Measurements from ENCODE around the gene SCYL2. TPM values are rescaled to one million over a fixed set of nuclear protein-coding genes. Genes with fewer than 3 reads are reported as not detected.
"Not testable (repeated sequence)": the region's sequence is repeated elsewhere in the genome, so short reads cannot be mapped to it uniquely, and the experiment has no call there.

SCYL2 gene
- total RNA-seq, 1 experiment from 2014 or later, result 35.8 TPM

DNA sequence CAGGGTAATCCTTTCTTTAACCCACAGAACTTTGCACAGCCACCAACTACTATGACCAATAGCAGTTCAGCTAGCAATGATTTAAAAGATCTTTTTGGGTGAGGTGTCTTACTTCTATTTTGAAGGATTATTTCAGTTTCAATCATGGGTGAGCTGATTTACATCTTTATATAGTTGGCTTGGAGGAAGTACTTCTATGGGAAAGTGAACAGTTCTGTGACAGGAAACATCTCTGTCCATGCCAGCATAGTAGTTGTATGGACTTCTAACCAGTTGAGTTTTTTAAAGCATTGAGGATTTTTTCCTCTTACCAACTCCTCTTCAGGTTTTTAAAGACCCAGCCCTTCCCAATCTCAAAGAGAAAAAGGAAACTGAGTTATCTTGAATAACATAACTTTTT lies 72.1 kb downstream of the SCYL2 start:
- Histone ChIP-seq H3K4me1 (ENCODE audit: insufficient read depth, low read length) (no peaks in the 10 kb centered on the region), H3K9me3 (ENCODE audit: low read length) (no peaks in the 10 kb centered on the region), H3F3A (ENCODE audit: low read length, unreplicated experiment) (no peaks in the 10 kb centered on the region), H3K79me2 (ENCODE audit: low read length) (no peaks in the 10 kb centered on the region), H3K4me2 (ENCODE audit: low read length) (no peak overlapping the region), H3K27ac (ENCODE audit: low read length) (no peak overlapping the region), H3K9ac (ENCODE audit: low read length) (no peak overlapping the region), H3K27me3 (ENCODE audit: low read length) (no peaks in the 10 kb centered on the region), H4K20me1 (ENCODE audit: low read length) (no peaks in the 10 kb centered on the region), H3K4me3 (ENCODE audit: low read length) (no peak overlapping the region), H3K9me2 (replicated peaks; ENCODE audit: low read length) (no peaks in the 10 kb centered on the region), H2AFZ (ENCODE audit: low read length) (no peak overlapping the region), H3K36me3 (ENCODE audit: low read depth, low read length) (peaks cover 5% of the 10 kb centered on the region; the same call in 1 of the 2 replicates)
- intact Hi-C loops (cut with micrococcal nuclease), result no loop called here
- DNase-seq (no peak), ATAC-seq (no peak)
- no TSS peak for BruUV-seq (replicated peaks)
- POLR2A ChIA-PET (ENCODE audit: unreplicated experiment), result no interaction called here
- TF ChIP-seq, protein P1, sequence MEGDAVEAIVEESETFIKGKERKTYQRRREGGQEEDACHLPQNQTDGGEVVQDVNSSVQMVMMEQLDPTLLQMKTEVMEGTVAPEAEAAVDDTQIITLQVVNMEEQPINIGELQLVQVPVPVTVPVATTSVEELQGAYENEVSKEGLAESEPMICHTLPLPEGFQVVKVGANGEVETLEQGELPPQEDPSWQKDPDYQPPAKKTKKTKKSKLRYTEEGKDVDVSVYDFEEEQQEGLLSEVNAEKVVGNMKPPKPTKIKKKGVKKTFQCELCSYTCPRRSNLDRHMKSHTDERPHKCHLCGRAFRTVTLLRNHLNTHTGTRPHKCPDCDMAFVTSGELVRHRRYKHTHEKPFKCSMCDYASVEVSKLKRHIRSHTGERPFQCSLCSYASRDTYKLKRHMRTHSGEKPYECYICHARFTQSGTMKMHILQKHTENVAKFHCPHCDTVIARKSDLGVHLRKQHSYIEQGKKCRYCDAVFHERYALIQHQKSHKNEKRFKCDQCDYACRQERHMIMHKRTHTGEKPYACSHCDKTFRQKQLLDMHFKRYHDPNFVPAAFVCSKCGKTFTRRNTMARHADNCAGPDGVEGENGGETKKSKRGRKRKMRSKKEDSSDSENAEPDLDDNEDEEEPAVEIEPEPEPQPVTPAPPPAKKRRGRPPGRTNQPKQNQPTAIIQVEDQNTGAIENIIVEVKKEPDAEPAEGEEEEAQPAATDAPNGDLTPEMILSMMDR (conservative IDR thresholded peaks at IDR 0.05; ENCODE audit: low read depth, low read length), result no peak
- TF ChIP-seq EZH2phosphoT487 (IDR thresholded peaks at IDR 0.05; ENCODE audit: borderline replicate concordance, low read length) (no peak), EZH2 (IDR thresholded peaks at IDR 0.05; ENCODE audit: low read length, unreplicated experiment) (no peak)
- CTCF ChIA-PET, result no interaction called here

DNA sequence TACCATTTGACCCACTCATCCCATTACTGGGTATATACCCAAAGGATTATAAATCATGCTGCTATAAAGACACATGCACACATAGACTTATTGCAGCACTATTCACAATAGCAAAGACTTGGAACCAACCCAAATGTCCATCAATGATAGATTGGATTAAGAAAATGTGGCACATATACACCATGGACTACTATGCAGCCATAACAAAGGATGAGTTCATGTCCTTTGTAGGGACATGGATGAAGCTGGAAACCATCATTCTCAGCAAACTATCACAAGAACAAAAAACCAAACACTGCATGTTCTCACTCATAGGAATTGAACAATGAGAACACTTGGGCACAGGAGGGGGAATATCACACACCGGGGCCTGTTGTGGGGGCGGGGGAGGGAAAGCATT lies 75.9 kb downstream of the SCYL2 start:
- H3K79me2 ChIP-seq (ENCODE audit: low read length); H4K20me1 ChIP-seq (ENCODE audit: low read length); CTCF ChIA-PET; intact Hi-C loops (cut with micrococcal nuclease); ATAC-seq; H3K4me1 ChIP-seq (ENCODE audit: insufficient read depth, low read length); H3K9ac ChIP-seq (ENCODE audit: low read length); H2AFZ ChIP-seq (ENCODE audit: low read length); DNase-seq; H3K9me3 ChIP-seq (ENCODE audit: low read length); H3K27me3 ChIP-seq (ENCODE audit: low read length); H3K27ac ChIP-seq (ENCODE audit: low read length); POLR2A ChIA-PET (ENCODE audit: unreplicated experiment); BruUV-seq (replicated peaks); H3F3A ChIP-seq (ENCODE audit: low read length, unreplicated experiment); H3K4me3 ChIP-seq (ENCODE audit: low read length); H3K9me2 ChIP-seq (replicated peaks; ENCODE audit: low read length); H3K4me2 ChIP-seq (ENCODE audit: low read length); H3K36me3 ChIP-seq (ENCODE audit: low read depth, low read length): not testable (repeated sequence)

DNA sequence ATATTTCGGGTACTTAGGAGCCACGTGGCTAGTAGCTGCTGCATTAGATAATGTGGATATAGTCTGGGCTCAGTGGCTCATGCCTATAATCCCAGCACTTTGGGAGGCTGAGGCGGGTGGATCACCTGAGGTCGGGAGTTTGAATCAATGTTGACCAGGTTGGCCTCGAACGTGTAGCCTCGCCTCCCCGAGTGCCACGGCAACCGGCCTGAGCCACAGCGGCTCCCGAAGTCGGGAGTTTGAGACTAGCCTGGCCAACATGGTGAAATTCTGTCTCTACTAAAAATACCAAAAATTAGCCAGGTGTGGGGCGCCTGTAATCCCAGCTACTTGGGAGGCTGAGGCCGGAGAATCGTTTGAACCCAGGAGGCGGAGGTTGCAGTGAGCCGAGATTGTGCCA lies 77.4 kb downstream of the SCYL2 start:
- ATAC-seq; H3F3A ChIP-seq (ENCODE audit: low read length, unreplicated experiment); H3K27ac ChIP-seq (ENCODE audit: low read length); POLR2A ChIA-PET (ENCODE audit: unreplicated experiment); H3K9me3 ChIP-seq (ENCODE audit: low read length); H3K9me2 ChIP-seq (replicated peaks; ENCODE audit: low read length); intact Hi-C loops (cut with micrococcal nuclease); H2AFZ ChIP-seq (ENCODE audit: low read length); H3K9ac ChIP-seq (ENCODE audit: low read length); CTCF ChIA-PET; H3K4me2 ChIP-seq (ENCODE audit: low read length); DNase-seq; H3K79me2 ChIP-seq (ENCODE audit: low read length); BruUV-seq (replicated peaks); H3K36me3 ChIP-seq (ENCODE audit: low read depth, low read length); H3K27me3 ChIP-seq (ENCODE audit: low read length); H3K4me3 ChIP-seq (ENCODE audit: low read length); H3K4me1 ChIP-seq (ENCODE audit: insufficient read depth, low read length); H4K20me1 ChIP-seq (ENCODE audit: low read length): not testable (repeated sequence)

DNA sequence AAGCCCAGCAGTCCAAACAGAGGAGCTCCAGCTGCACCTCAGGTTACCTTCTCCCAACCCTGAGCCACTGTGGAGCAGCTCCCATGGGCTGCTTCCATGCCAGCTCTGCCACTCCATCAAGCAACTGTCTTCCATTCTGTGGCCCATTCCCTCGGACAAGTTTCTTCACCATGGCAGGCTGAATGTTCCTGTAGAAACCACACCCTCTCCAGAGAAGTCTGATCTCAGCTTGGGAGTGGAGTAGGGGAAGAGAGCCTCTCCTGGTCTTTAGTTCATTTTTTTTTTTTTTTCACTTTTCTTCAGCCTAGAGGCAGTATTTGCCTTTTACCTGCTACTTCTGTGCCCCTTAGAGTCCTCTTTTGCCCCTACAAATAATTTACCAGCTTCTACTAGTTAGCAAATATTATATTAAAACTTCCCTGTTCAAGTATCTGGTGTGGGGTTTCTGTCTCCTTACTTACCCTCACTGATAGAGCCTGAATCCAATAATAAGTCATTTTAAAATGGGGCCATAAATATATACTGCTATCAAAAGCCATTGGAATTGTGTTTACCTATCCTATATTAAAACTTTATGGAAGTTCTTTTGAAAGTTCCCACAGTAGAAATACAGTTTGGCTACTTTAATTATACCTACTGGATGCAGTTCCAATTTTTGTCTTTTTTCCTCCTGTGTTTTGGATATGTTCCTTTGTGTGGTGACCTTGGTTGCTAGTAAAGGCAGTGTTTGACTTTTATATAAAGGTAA lies 78.2 kb downstream of the SCYL2 start:
- CTCF ChIA-PET, result no interaction called here

More for the DNA sequence above, 78.2 kb downstream of the SCYL2 start:
- Histone ChIP-seq H3F3A (ENCODE audit: low read length, unreplicated experiment) (no peaks in the 10 kb centered on the region), H3K4me3 (ENCODE audit: low read length) (no peak overlapping the region), H4K20me1 (ENCODE audit: low read length) (no peaks in the 10 kb centered on the region), H3K79me2 (ENCODE audit: low read length) (no peaks in the 10 kb centered on the region), H3K9ac (ENCODE audit: low read length) (no peak overlapping the region), H3K4me1 (ENCODE audit: insufficient read depth, low read length) (no peaks in the 10 kb centered on the region), H3K27me3 (ENCODE audit: low read length) (peaks cover 7% of the 10 kb centered on the region; the same call in 1 of the 2 replicates), H3K9me2 (replicated peaks; ENCODE audit: low read length) (no peaks in the 10 kb centered on the region), H3K36me3 (ENCODE audit: low read depth, low read length) (no peaks in the 10 kb centered on the region), H3K4me2 (ENCODE audit: low read length) (no peak overlapping the region), H2AFZ (ENCODE audit: low read length) (no peak overlapping the region), H3K27ac (ENCODE audit: low read length) (no peak overlapping the region), H3K9me3 (ENCODE audit: low read length) (no peaks in the 10 kb centered on the region)
- no peak for DNase-seq
- TF ChIP-seq, protein P1 (conservative IDR thresholded peaks at IDR 0.05; ENCODE audit: low read depth, low read length), result no peak
- no peak for TF ChIP-seq EZH2 (IDR thresholded peaks at IDR 0.05; ENCODE audit: low read length, unreplicated experiment)
- no peak for TF ChIP-seq EZH2phosphoT487 (IDR thresholded peaks at IDR 0.05; ENCODE audit: borderline replicate concordance, low read length)
- POLR2A ChIA-PET (ENCODE audit: unreplicated experiment), result no interaction called here
- ATAC-seq, result peak; percentile 27; the same call in 1 of the 2 replicates
- TSS peak; percentile 10 for BruUV-seq (replicated peaks)
- intact Hi-C loops (cut with micrococcal nuclease), result no loop called here
